IPS-15b (cell line): Measurements from ENCODE around the gene XRCC4.

Experiments used
- H3K27me3 ChIP-seq: one replicate; pipeline ENCODE4 v1.6.1; 2013; ENCODE audit warnings: low read length; ENCODE audit not compliant: control insufficient read depth, insufficient read depth
- H3K36me3 ChIP-seq: one replicate; pipeline ENCODE4 v1.6.1; 2013; ENCODE audit warnings: low read length; ENCODE audit not compliant: control insufficient read depth, insufficient read depth
- H3K4me1 ChIP-seq: one replicate; pipeline ENCODE4 v1.6.1; 2013; ENCODE audit warnings: mild to moderate bottlenecking, low read length; ENCODE audit not compliant: control insufficient read depth, insufficient read depth
- H3K4me3 ChIP-seq: one replicate; pipeline ENCODE4 v1.5.1; 2013; ENCODE audit warnings: low read depth, low read length
- H3K9ac ChIP-seq: one replicate; pipeline ENCODE4 v1.6.1; 2013; ENCODE audit warnings: low read depth, mild to moderate bottlenecking, low read length
- H3K9me3 ChIP-seq: one replicate; pipeline ENCODE4 v1.6.1; 2013; ENCODE audit warnings: mild to moderate bottlenecking, low read length; ENCODE audit not compliant: control insufficient read depth, insufficient read depth

The XRCC4 gene

GRCh38 chr5:83294246-83294645 is 216.9 kb downstream of the XRCC4 start:
- Histone ChIP-seq H3K4me3 (no peak overlapping the region), H3K36me3 (no peaks in the 10 kb centered on the region), H3K27me3 (no peaks in the 10 kb centered on the region), H3K9ac (no peak overlapping the region), H3K4me1 (peaks cover 4% of the 10 kb centered on the region), H3K9me3 (no peaks in the 10 kb centered on the region)

GRCh38 chr5:83299353-83299752 is 222.0 kb downstream of the XRCC4 start:
- H3K4me1 ChIP-seq, result no peaks in the 10 kb centered on the region
- no peak overlapping the region for H3K4me3 ChIP-seq
- no peak overlapping the region for H3K9ac ChIP-seq
- H3K27me3 ChIP-seq, result no peaks in the 10 kb centered on the region
- no peaks in the 10 kb centered on the region for H3K36me3 ChIP-seq
- H3K9me3 ChIP-seq, result no peaks in the 10 kb centered on the region

- H3K4me1 ChIP-seq, result no peaks in the 10 kb centered on the region
- no peak overlapping the region for H3K9ac ChIP-seq
- no peaks in the 10 kb centered on the region for H3K9me3 ChIP-seq
- H3K27me3 ChIP-seq, result no peaks in the 10 kb centered on the region
- H3K36me3 ChIP-seq, result no peaks in the 10 kb centered on the region
- no peak overlapping the region for H3K4me3 ChIP-seq
Observed at GRCh38 chr5:83306572-83307241, 229.4 kb downstream of the XRCC4 start.

- no peak overlapping the region for H3K4me3 ChIP-seq
- no peaks in the 10 kb centered on the region for H3K4me1 ChIP-seq
- no peaks in the 10 kb centered on the region for H3K9me3 ChIP-seq
- no peaks in the 10 kb centered on the region for H3K27me3 ChIP-seq
- H3K36me3 ChIP-seq, result no peaks in the 10 kb centered on the region
- no peak overlapping the region for H3K9ac ChIP-seq
Observed at GRCh38 chr5:83312663-83313062, 235.3 kb downstream of the XRCC4 start.

GRCh38 chr5:83313436-83313835 is 236.1 kb downstream of the XRCC4 start:
- no peak overlapping the region for H3K9ac ChIP-seq
- no peaks in the 10 kb centered on the region for H3K4me1 ChIP-seq
- H3K9me3 ChIP-seq, result no peaks in the 10 kb centered on the region
- H3K36me3 ChIP-seq, result no peaks in the 10 kb centered on the region
- no peaks in the 10 kb centered on the region for H3K27me3 ChIP-seq
- no peak overlapping the region for H3K4me3 ChIP-seq

- no peaks in the 10 kb centered on the region for H3K9me3 ChIP-seq
- no peak overlapping the region for H3K9ac ChIP-seq
- H3K4me1 ChIP-seq, result no peaks in the 10 kb centered on the region
- H3K27me3 ChIP-seq, result no peaks in the 10 kb centered on the region
- no peaks in the 10 kb centered on the region for H3K36me3 ChIP-seq
- H3K4me3 ChIP-seq, result no peak overlapping the region
Observed at GRCh38 chr5:83321483-83322055, 244.2 kb downstream of the XRCC4 start.

GRCh38 chr5:83322273-83322924 is 245.1 kb downstream of the XRCC4 start:
- H3K36me3 ChIP-seq, result no peaks in the 10 kb centered on the region
- no peak overlapping the region for H3K4me3 ChIP-seq
- H3K4me1 ChIP-seq, result no peaks in the 10 kb centered on the region
- H3K27me3 ChIP-seq, result no peaks in the 10 kb centered on the region
- H3K9me3 ChIP-seq, result no peaks in the 10 kb centered on the region
- no peak overlapping the region for H3K9ac ChIP-seq

- Histone ChIP-seq H3K4me3 (no peak overlapping the region), H3K4me1 (no peaks in the 10 kb centered on the region), H3K27me3 (no peaks in the 10 kb centered on the region), H3K9me3 (no peaks in the 10 kb centered on the region), H3K9ac (no peak overlapping the region), H3K36me3 (no peaks in the 10 kb centered on the region)
Observed at GRCh38 chr5:83323557-83324180, 246.3 kb downstream of the XRCC4 start.

GRCh38 chr5:83331842-83332241 is 254.5 kb downstream of the XRCC4 start:
- H3K4me1 ChIP-seq, result no peaks in the 10 kb centered on the region
- H3K36me3 ChIP-seq, result no peaks in the 10 kb centered on the region
- no peak overlapping the region for H3K9ac ChIP-seq
- H3K4me3 ChIP-seq, result no peak overlapping the region
- no peaks in the 10 kb centered on the region for H3K9me3 ChIP-seq
- H3K27me3 ChIP-seq, result no peaks in the 10 kb centered on the region

- Histone ChIP-seq H3K4me1 (no peaks in the 10 kb centered on the region), H3K9ac (no peak overlapping the region), H3K4me3 (no peak overlapping the region), H3K9me3 (no peaks in the 10 kb centered on the region), H3K27me3 (no peaks in the 10 kb centered on the region), H3K36me3 (no peaks in the 10 kb centered on the region)
Observed at GRCh38 chr5:83337453-83338035, 260.2 kb downstream of the XRCC4 start.

GRCh38 chr5:83340511-83340918 is 263.2 kb downstream of the XRCC4 start:
- no peaks in the 10 kb centered on the region for H3K4me1 ChIP-seq
- no peaks in the 10 kb centered on the region for H3K36me3 ChIP-seq
- no peaks in the 10 kb centered on the region for H3K27me3 ChIP-seq
- H3K4me3 ChIP-seq, result no peak overlapping the region
- no peaks in the 10 kb centered on the region for H3K9me3 ChIP-seq
- no peak overlapping the region for H3K9ac ChIP-seq
